Fibroblast of lung (primary cell): ENCODE measurements around the gene LPP. TPM values are rescaled to one million over a fixed set of nuclear protein-coding genes. Genes with fewer than 3 reads are reported as not detected.

Experiments used
- DNase-seq, 2 donors: peaks; one replicate each; pipeline versions ENCODE4 v3.0.0 to v3.0.0-alpha.2; 2010; ENCODE audit warnings: low read depth in 2 of 2
- H2AFZ ChIP-seq: 2 replicates; pipeline ENCODE4 v1.5.1; 2012; ENCODE audit warnings: low read length, control low read depth, inconsistent platforms
- H3K27ac ChIP-seq: 2 replicates; pipeline ENCODE4 v1.5.1; 2011; ENCODE audit warnings: low read length, control low read depth; ENCODE audit not compliant: insufficient read depth
- H3K27me3 ChIP-seq: 2 replicates; pipeline ENCODE4 v1.5.1; 2011; ENCODE audit warnings: mild to moderate bottlenecking, low read length; ENCODE audit not compliant: control insufficient read depth, insufficient read depth
- H3K36me3 ChIP-seq: 2 replicates; pipeline ENCODE4 v1.5.1; 2011; ENCODE audit warnings: low read length; ENCODE audit not compliant: control insufficient read depth, insufficient read depth
- H3K4me1 ChIP-seq: 2 replicates; pipeline ENCODE4 v1.5.1; 2011; ENCODE audit warnings: low read length; ENCODE audit not compliant: control insufficient read depth, insufficient read depth; ENCODE audit errors: extremely low read depth
- H3K4me2 ChIP-seq: 2 replicates; pipeline ENCODE4 v1.5.1; 2011; ENCODE audit warnings: low read length, control low read depth; ENCODE audit not compliant: insufficient read depth; ENCODE audit errors: extremely low read depth
- H3K4me3 ChIP-seq, 4 experiments: fragments of 200-600 bp in 1 of 4; sonication (generic) in 1 of 4; replicated peaks in 1 of 4; 2 replicates each; pipeline ENCODE4 v1.5.1; 2011 to 2016; ENCODE audit warnings: low read length in 4 of 4, low read depth in 3 of 4, mild to moderate bottlenecking in 3 of 4, control low read depth in 2 of 4, inconsistent platforms in 1 of 4, mixed read lengths in 1 of 4; ENCODE audit not compliant: insufficient read depth in 1 of 4; ENCODE audit errors: control extremely low read depth in 1 of 4
- H3K79me2 ChIP-seq: 2 replicates; pipeline ENCODE4 v1.5.1; 2012; ENCODE audit warnings: mild to moderate bottlenecking, low read length, inconsistent platforms; ENCODE audit not compliant: control insufficient read depth, insufficient read depth
- H3K9ac ChIP-seq: 2 replicates; pipeline ENCODE4 v1.5.1; 2011; ENCODE audit warnings: mild to moderate bottlenecking, low read length, control low read depth; ENCODE audit not compliant: insufficient read depth
- H3K9me3 ChIP-seq: 2 replicates; pipeline ENCODE4 v1.5.1; 2012; ENCODE audit warnings: low read depth, low read length; ENCODE audit not compliant: control insufficient read depth, insufficient read depth
- H4K20me1 ChIP-seq: 2 replicates; pipeline ENCODE4 v1.5.1; 2011; ENCODE audit warnings: low read length; ENCODE audit not compliant: control insufficient read depth, insufficient read depth; ENCODE audit errors: extremely low read depth
- EZH2 ChIP-seq: IDR thresholded peaks from 2 replicates; pipeline ENCODE4 v1.5.1; 2012; ENCODE audit warnings: low read length, control low read depth, mild to moderate bottlenecking; ENCODE audit errors: missing control alignments
- polyA plus RNA-seq, 2 donors: library from polyadenylated mRNA; depleted of rRNA in 1 of 2; stranded (reverse) in 1 of 2; unstranded in 1 of 2; fragments of >200 nt; gene quantifications; 2 replicates each; pipeline ENCODE4 v1.2.1, GENCODE V29; 2011 to 2012; ENCODE audit warnings: missing spikeins in 1 of 2
- total RNA-seq: library from RNA; depleted of rRNA; stranded (reverse); fragments of >200 nt; gene quantifications from 2 replicates; pipeline ENCODE4 v1.2.1, GENCODE V29; 2014
- TF ChIP-seq, protein P1 (sequence below), 2 donors: IDR thresholded peaks in 1 of 2; conservative IDR thresholded peaks in 1 of 2; 1 replicate in 1 of 2; 2 replicates in 1 of 2; pipeline ENCODE4 v1.5.1; 2011 to 2012; ENCODE audit warnings: low read length in 2 of 2, control low read depth in 1 of 2, inconsistent platforms in 1 of 2, low read depth in 1 of 2, mild to moderate bottlenecking in 1 of 2

The LPP gene
- total and polyA plus RNA-seq, 2 donors (not counting 1 experiment from before 2014, with no cell fraction given) = 69.0 to 124 TPM

DNA sequence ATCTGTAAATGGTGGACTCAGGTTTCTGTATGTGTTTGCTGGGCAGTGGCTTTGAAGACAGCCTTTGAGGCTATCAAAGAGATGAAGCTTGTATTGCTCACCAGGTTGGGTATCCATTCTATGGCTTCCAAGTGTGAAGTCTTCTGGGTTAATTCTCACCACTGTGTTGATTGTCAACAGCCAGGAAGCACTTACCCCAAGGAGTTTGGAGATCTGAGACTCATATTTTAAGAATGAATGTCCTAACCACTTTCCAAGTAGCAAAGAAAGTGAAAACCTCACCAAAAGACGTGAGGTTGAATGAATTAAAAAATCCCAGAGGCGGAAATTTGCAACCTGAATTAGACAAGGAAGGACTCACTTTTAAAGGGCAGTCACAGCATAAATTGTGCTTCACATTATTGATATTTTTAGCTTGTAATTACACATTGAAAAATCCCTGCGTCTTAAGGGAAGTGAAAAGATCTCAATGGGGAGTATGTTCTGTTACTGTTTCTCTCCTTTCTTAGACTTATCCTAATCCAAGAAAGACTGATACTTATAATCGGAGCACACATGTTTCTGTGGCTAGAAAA lies 713.8 kb downstream of the LPP start:
- peaks cover 2% of the 10 kb centered on the region for H3K36me3 ChIP-seq
- no peaks in the 10 kb centered on the region for H3K79me2 ChIP-seq
- TF ChIP-seq, protein P1, sequence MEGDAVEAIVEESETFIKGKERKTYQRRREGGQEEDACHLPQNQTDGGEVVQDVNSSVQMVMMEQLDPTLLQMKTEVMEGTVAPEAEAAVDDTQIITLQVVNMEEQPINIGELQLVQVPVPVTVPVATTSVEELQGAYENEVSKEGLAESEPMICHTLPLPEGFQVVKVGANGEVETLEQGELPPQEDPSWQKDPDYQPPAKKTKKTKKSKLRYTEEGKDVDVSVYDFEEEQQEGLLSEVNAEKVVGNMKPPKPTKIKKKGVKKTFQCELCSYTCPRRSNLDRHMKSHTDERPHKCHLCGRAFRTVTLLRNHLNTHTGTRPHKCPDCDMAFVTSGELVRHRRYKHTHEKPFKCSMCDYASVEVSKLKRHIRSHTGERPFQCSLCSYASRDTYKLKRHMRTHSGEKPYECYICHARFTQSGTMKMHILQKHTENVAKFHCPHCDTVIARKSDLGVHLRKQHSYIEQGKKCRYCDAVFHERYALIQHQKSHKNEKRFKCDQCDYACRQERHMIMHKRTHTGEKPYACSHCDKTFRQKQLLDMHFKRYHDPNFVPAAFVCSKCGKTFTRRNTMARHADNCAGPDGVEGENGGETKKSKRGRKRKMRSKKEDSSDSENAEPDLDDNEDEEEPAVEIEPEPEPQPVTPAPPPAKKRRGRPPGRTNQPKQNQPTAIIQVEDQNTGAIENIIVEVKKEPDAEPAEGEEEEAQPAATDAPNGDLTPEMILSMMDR (conservative IDR thresholded peaks at IDR 0.05 in 1 of 2, IDR thresholded peaks at IDR 0.05 in 1 of 2; ENCODE audit: low read depth in 1 of 2, low read length in 2 of 2) = no peak
- TF ChIP-seq EZH2 = no peak

DNA sequence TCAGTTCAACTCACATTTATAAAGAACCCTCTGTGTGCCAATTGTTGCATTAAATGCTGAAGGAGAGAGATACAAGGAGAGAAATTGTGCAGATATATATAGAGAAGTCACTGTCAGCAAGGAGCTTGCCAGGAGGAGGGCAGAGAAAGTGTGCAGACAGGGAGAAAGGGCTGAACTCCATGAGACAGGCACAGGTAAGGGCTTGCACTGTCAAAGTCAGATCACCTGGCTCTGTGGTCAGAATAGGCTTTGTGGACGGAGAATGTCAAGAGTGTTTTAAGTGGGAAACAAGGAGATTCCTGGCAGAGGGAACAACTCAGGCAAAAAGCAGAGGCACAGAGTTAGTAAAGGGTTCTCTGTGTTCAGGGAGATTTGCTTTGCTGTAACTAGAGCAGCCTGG lies 714.8 kb downstream of the LPP start:
- H3K36me3 ChIP-seq = peaks cover 2% of the 10 kb centered on the region
- peaks cover 4% of the 10 kb centered on the region for H3K4me1 ChIP-seq
- no peak overlapping the region for H3K9ac ChIP-seq
- H3K4me2 ChIP-seq = no peak overlapping the region
- H3K79me2 ChIP-seq = no peaks in the 10 kb centered on the region
- H3K27ac ChIP-seq = no peak overlapping the region
- no peak overlapping the region for H3K4me3 ChIP-seq
- no peak for DNase-seq
- no peak overlapping the region for H2AFZ ChIP-seq
- H3K27me3 ChIP-seq = no peaks in the 10 kb centered on the region
- H4K20me1 ChIP-seq = no peaks in the 10 kb centered on the region
- TF ChIP-seq, protein P1 (conservative IDR thresholded peaks at IDR 0.05 in 1 of 2, IDR thresholded peaks at IDR 0.05 in 1 of 2; ENCODE audit: low read depth in 1 of 2, low read length in 2 of 2) = no peak
- TF ChIP-seq EZH2 = no peak
- no peaks in the 10 kb centered on the region for H3K9me3 ChIP-seq

More for the DNA sequence above, 713.8 kb downstream of the LPP start:
- DNase-seq = peak in 1 of 2 donors; percentile 71
- Histone ChIP-seq H3K4me1 (peaks cover 4% of the 10 kb centered on the region), H3K4me2 (no peak overlapping the region), H3K4me3 (no peak overlapping the region), H3K27ac (no peak overlapping the region), H3K9me3 (no peaks in the 10 kb centered on the region), H2AFZ (no peak overlapping the region), H3K9ac (no peak overlapping the region), H3K27me3 (no peaks in the 10 kb centered on the region), H4K20me1 (no peaks in the 10 kb centered on the region)

DNA sequence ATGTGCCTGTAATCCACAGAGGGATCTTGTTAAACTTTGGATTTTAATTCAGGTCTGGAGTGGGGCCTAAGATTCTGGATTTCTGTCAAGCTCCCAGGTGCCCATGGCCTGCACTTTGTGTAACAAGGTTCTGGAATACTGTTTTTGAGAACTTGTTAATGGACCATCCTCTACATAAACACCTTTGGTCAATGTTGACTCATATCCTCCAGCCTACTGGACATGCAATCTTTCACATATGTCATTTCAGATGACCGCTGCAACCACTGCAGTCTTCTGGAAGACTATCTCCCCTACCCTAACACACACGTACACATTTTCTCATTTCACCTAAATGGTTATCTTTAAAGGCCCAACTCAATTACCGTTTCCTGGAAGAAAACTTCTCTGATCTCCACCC lies 715.7 kb downstream of the LPP start:
- H3K79me2 ChIP-seq = no peaks in the 10 kb centered on the region
- H3K4me2 ChIP-seq = no peak overlapping the region
- no peak overlapping the region for H2AFZ ChIP-seq
- H3K9me3 ChIP-seq = no peaks in the 10 kb centered on the region
- no peaks in the 10 kb centered on the region for H4K20me1 ChIP-seq
- no peak for TF ChIP-seq EZH2
- TF ChIP-seq, protein P1 (conservative IDR thresholded peaks at IDR 0.05 in 1 of 2, IDR thresholded peaks at IDR 0.05 in 1 of 2; ENCODE audit: low read depth in 1 of 2, low read length in 2 of 2) = no peak
- no peak overlapping the region for H3K4me3 ChIP-seq
- peak in 1 of 2 donors; percentile 48 for DNase-seq
- H3K27me3 ChIP-seq = no peaks in the 10 kb centered on the region
- no peak overlapping the region for H3K27ac ChIP-seq
- peaks cover 4% of the 10 kb centered on the region for H3K36me3 ChIP-seq
- H3K4me1 ChIP-seq = no peaks in the 10 kb centered on the region
- H3K9ac ChIP-seq = no peak overlapping the region
